Activated T-helper 1 cell treated with anti-CD3 and anti-CD28 coated beads, Interleukin-2, amount 50 U/mL, for 16 hours (primary cell): Measurements from ENCODE around the gene SPESP1.

ENCODE experiments used
- DNase-seq, 2 donors: peaks; one replicate each; pipeline ENCODE4 v3.0.0-alpha.2; 2020; ENCODE audit warnings: low read depth in 1 of 2, low spot score in 1 of 2

SPESP1 gene

GRCh38 chr15:68930268-68931022 lies at the start of gene SPESP1:
SPESP1 (plus strand) TSS chr15:68930525; CDS start chr15:68930654, 129 bp downstream.
- peak in 1 of 2 donors; percentile 31 for DNase-seq

GRCh38 chr15:68885070-68885469 lies 45.3 kb upstream of the SPESP1 start:
- no peak for DNase-seq

GRCh38 chr15:68887120-68887519 lies 43.2 kb upstream of the SPESP1 start:
- no peak for DNase-seq

GRCh38 chr15:68887819-68888218 lies 42.5 kb upstream of the SPESP1 start:
- DNase-seq = no peak

- no peak for DNase-seq
Measured at GRCh38 chr15:68888419-68888818, 41.9 kb upstream of the SPESP1 start.

GRCh38 chr15:68894208-68894607 lies 36.1 kb upstream of the SPESP1 start:
- no peak for DNase-seq

GRCh38 chr15:68896178-68896577 lies 34.1 kb upstream of the SPESP1 start:
- DNase-seq = no peak

- no peak for DNase-seq
Measured at GRCh38 chr15:68897016-68897415, 33.3 kb upstream of the SPESP1 start.

GRCh38 chr15:68900027-68900426 lies 30.3 kb upstream of the SPESP1 start:
- DNase-seq = no peak

GRCh38 chr15:68907396-68907923 lies 22.9 kb upstream of the SPESP1 start:
- no peak for DNase-seq

- DNase-seq = no peak
Measured at GRCh38 chr15:68909601-68910100, 20.7 kb upstream of the SPESP1 start.

- no peak for DNase-seq
Measured at GRCh38 chr15:68910341-68910740, 20.0 kb upstream of the SPESP1 start.

- no peak for DNase-seq
Measured at GRCh38 chr15:68910816-68911215, 19.5 kb upstream of the SPESP1 start.

GRCh38 chr15:68921926-68922325 lies 8.4 kb upstream of the SPESP1 start:
- DNase-seq = no peak

GRCh38 chr15:68924866-68925560 lies 5.3 kb upstream of the SPESP1 start:
- DNase-seq = peak; percentile 20 to 26

- no peak for DNase-seq
Measured at GRCh38 chr15:68933001-68933400, 2.7 kb downstream of the SPESP1 start.

- no peak for DNase-seq
Measured at GRCh38 chr15:68934341-68934740, 4.0 kb downstream of the SPESP1 start.

GRCh38 chr15:68935400-68935937 lies 5.1 kb downstream of the SPESP1 start:
- DNase-seq = no peak

- no peak for DNase-seq
Measured at GRCh38 chr15:68939501-68939900, 9.2 kb downstream of the SPESP1 start.

- no peak for DNase-seq
Measured at GRCh38 chr15:68951813-68952212, 21.5 kb downstream of the SPESP1 start.

- DNase-seq = no peak
Measured at GRCh38 chr15:68957696-68958095, 27.4 kb downstream of the SPESP1 start.

GRCh38 chr15:68958597-68958996 lies 28.3 kb downstream of the SPESP1 start:
- no peak for DNase-seq
